ENCODE data around the gene TSPAN11.

Gene TSPAN11

DNA sequence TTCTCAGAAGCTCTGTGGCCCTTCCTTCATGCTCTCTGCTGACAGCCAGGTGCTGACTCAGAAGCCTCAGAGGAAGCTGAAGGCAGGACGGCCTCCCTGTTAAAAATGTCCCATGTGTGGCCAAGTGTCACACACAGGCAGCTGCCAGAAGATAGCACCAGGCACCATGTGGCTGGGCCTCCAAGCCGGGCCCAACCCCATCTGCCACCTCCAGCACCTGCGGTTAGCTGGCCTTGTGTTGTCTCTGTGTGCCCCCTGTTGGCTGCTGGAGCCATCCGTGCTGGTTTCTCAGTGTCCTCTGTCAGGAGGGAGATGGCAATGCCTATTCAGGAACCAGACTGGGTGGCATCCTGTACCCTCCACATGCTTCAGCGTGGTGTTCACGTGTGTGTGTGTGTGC is 63.2 kb downstream of the TSPAN11 start:
- DNase-seq (ENCODE audit: low read depth) = peak; percentile 8
- TF ChIP-seq, protein P1, sequence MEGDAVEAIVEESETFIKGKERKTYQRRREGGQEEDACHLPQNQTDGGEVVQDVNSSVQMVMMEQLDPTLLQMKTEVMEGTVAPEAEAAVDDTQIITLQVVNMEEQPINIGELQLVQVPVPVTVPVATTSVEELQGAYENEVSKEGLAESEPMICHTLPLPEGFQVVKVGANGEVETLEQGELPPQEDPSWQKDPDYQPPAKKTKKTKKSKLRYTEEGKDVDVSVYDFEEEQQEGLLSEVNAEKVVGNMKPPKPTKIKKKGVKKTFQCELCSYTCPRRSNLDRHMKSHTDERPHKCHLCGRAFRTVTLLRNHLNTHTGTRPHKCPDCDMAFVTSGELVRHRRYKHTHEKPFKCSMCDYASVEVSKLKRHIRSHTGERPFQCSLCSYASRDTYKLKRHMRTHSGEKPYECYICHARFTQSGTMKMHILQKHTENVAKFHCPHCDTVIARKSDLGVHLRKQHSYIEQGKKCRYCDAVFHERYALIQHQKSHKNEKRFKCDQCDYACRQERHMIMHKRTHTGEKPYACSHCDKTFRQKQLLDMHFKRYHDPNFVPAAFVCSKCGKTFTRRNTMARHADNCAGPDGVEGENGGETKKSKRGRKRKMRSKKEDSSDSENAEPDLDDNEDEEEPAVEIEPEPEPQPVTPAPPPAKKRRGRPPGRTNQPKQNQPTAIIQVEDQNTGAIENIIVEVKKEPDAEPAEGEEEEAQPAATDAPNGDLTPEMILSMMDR (IDR thresholded peaks at IDR 0.05; ENCODE audit: low read length, missing control alignments) = peak; percentile 15

DNA sequence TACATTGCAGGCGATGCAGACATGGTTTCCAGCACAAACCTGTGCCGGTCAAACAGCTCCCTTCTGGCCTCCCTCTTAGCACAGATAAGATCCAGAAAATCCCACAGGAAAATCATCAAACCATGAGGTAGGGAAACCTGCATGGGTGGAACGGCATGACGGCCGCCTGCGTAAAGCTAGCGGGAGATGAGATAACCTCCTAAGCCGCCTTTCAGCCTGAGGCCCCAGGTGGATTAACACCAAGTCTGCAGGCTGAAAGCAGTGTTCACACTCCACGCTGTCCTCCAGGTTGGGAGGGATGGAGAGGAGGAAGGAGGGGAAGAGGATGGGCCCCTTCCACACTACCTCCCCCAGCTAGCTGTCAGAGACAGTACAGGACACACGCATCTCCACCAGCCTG is 63.8 kb downstream of the TSPAN11 start:
- TF ChIP-seq, protein P1 (IDR thresholded peaks at IDR 0.05; ENCODE audit: low read length, missing control alignments) = no peak

More for the DNA sequence above, 63.2 kb downstream of the TSPAN11 start:
- no peak overlapping the region for H3K4me3 ChIP-seq (replicated peaks; ENCODE audit: low read depth, low read length)

DNA sequence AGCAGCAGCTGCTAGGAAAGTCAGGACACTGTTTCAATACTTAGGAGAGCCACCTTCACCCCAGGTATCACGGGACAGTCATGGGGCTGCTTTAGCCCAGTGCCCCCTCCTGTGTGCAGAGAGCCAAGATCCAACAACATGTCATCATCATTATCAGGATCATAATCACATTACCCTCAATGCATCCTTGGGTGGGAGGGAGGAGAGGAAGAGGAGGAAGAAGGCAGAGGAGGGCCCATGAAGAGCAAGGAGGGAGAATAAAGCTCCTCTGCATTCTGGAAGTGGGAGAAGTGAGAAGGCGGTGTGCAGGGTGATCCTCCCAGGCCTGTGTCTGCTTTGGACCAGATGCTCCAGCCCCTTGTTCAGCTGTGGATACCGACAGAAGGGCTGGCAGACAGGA is 64.2 kb downstream of the TSPAN11 start:
- TF ChIP-seq, protein P1 (IDR thresholded peaks at IDR 0.05; ENCODE audit: low read length, missing control alignments) = no peak
- H3K4me3 ChIP-seq (replicated peaks; ENCODE audit: low read depth, low read length) = no peak overlapping the region

More for the DNA sequence above, 63.8 kb downstream of the TSPAN11 start:
- DNase-seq (ENCODE audit: low read depth) = no peak
- H3K4me3 ChIP-seq (replicated peaks; ENCODE audit: low read depth, low read length) = no peak overlapping the region

DNA sequence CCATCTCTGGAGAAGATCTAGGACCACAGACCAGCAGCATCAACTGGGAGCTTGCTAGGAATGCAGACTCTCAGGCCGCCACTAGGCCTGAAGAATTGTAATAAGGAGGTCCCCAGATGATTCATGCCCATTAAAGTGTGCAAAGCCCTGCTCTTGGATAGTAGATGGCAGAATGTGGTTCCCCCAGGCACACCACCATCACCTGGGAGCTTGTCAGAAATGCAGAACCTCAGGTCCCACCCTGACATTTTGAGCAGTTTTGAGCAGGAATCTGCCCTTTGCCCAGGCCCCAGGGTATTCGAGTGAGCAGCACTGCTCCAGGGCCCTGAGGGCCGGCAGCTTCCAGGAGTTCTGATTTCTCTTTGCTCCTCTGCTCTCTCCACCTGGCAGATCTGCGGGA is 64.9 kb downstream of the TSPAN11 start:
- no peak for DNase-seq (ENCODE audit: low read depth)
- H3K4me3 ChIP-seq (replicated peaks; ENCODE audit: low read depth, low read length) = no peak overlapping the region
- TF ChIP-seq, protein P1 (IDR thresholded peaks at IDR 0.05; ENCODE audit: low read length, missing control alignments) = no peak

More for the DNA sequence above, 64.2 kb downstream of the TSPAN11 start:
- no peak for DNase-seq (ENCODE audit: low read depth)

DNA sequence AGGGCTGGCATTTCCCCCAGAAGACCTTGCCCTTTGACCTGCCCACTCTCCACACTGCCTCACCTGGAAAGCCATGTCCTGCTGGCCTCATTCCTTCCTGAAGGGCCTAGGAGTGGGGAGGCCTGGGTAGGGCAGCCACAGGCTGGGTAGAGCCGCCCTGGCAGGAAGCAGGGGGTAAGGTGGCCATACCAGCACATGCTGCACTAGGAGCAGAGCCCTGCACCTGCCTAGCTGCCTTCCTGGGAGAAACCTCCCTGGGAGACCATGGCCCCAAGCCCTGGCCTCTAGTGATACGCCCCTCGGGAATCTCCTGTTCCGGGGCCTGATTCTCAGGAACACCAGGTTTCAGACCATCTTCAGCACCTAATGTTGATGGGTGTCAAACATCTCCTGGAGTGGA is 65.8 kb downstream of the TSPAN11 start:
- no peak overlapping the region for H3K4me3 ChIP-seq (replicated peaks; ENCODE audit: low read depth, low read length)
- TF ChIP-seq, protein P1 (IDR thresholded peaks at IDR 0.05; ENCODE audit: low read length, missing control alignments) = no peak
- DNase-seq (ENCODE audit: low read depth) = no peak

DNA sequence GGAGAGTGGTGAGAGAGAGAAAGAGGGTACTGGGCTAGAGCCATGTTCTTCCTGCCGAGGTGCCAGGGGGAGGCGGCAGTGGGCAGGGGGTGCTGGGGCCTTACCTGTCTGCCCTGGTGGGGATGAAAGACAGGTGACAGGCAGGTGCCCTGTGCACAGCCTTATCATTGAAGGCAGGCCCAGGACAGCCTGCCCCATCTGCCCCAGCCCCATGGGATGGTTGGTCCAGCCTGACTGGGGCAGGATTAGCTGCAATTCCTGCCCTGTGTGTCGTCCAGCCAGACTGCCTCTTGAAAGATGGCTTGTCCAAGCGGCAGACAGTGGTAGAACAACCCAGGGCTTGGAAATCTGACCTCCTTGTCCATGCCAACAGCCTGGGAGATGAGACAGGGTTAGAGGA is 67.2 kb downstream of the TSPAN11 start:
- DNase-seq (ENCODE audit: low read depth) = no peak
- TF ChIP-seq, protein P1 (IDR thresholded peaks at IDR 0.05; ENCODE audit: low read length, missing control alignments) = no peak
- H3K4me3 ChIP-seq (replicated peaks; ENCODE audit: low read depth, low read length) = no peak overlapping the region

DNA sequence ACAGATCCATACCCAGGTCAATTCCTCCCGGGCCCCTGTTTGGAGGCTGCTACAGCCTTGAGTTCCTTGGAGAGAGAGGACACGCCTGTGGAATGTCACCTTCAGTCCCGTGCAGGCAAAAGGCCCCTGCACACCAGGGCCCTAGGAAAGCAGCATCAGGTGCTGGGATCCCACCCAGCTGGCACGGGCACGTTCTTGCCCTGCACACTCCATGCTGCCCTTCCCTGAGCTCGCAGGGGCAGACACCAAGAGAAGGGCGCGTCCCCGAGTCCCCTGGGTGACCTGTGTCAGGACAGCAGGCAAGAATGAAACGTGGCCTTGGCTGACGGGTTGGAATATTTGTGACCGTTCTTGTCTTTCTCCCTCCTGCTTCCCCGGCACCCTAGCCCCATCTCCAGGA is 67.7 kb downstream of the TSPAN11 start:
- TF ChIP-seq, protein P1 (IDR thresholded peaks at IDR 0.05; ENCODE audit: low read length, missing control alignments) = no peak
- DNase-seq (ENCODE audit: low read depth) = no peak

More for the DNA sequence above, 67.7 kb downstream of the TSPAN11 start:
- H3K4me3 ChIP-seq (replicated peaks; ENCODE audit: low read depth, low read length) = no peak overlapping the region
